BJ (cell line): ENCODE data around the gene PLCB2. TPM values are rescaled to one million over a fixed set of nuclear protein-coding genes. Genes with fewer than 3 reads are reported as not detected.

Experiments
- CTCF ChIA-PET: fragments of 350-600 bp; formaldehyde crosslinking; extraction: SDS; loops from one replicate; lab custom pipeline; 2021; ENCODE audit warnings: antibody characterized with exemption, inconsistent platforms; lab: Yijun Ruan, JAX
- POLR2A ChIA-PET: fragments of 300-600 bp; sonication (Branson Sonifier 250); formaldehyde crosslinking; extraction: SDS; loops from one replicate; lab custom pipeline; 2021; ENCODE audit warnings: antibody characterized with exemption; lab: Charles Lee
- DNase-seq: peaks from one replicate; pipeline ENCODE4 v3.0.0-alpha.2; 2011; ENCODE audit warnings: low read depth
- H3K27me3 ChIP-seq: 2 replicates; pipeline ENCODE4 v1.6.0; 2011; ENCODE audit warnings: low read length; ENCODE audit not compliant: control insufficient read depth, insufficient read depth
- H3K36me3 ChIP-seq: 2 replicates; pipeline ENCODE4 v1.5.1; 2011; ENCODE audit warnings: low read length; ENCODE audit not compliant: control insufficient read depth, insufficient read depth
- H3K4me3 ChIP-seq: 2 replicates; pipeline ENCODE4 v1.5.1; 2011; ENCODE audit warnings: low read depth, mild to moderate bottlenecking, control low read depth, low read length
- CTCF ChIP-seq: IDR thresholded peaks from 2 replicates; pipeline ENCODE4 v1.5.1; 2011; ENCODE audit warnings: low read depth, mild to moderate bottlenecking, control low read depth, inconsistent platforms, low read length, moderate library complexity; ENCODE audit not compliant: insufficient read depth
- polyA plus RNA-seq: library from polyadenylated mRNA; depleted of rRNA; stranded (reverse); fragments of >200 nt; gene quantifications from 2 replicates; pipeline ENCODE4 v1.2.3, GENCODE V29; 2011

PLCB2 gene
- polyA plus RNA-seq, 1 experiment = 0.47 TPM

GRCh38 chr15:40300367-40300766 is 7.4 kb downstream of the PLCB2 start:
- TF ChIP-seq CTCF = no peak
- DNase-seq = no peak
- Histone ChIP-seq H3K4me3 (no peak overlapping the region), H3K27me3 (peaks cover 24% of the 10 kb centered on the region), H3K36me3 (no peaks in the 10 kb centered on the region)
- ChIA-PET POLR2A (no interaction called here), CTCF (no interaction called here)

- Histone ChIP-seq H3K36me3 (no peaks in the 10 kb centered on the region), H3K27me3 (peaks cover 23% of the 10 kb centered on the region), H3K4me3 (no peak overlapping the region)
- TF ChIP-seq CTCF = no peak
- CTCF ChIA-PET = interaction anchor here (0.9 to 2.3 kb wide), 5 partner anchors 9 to 70 kb away, joined by 3 to 8 read pairs (median 5); partner anchors contain the start of gene PLCB2
- no peak for DNase-seq
- POLR2A ChIA-PET = no interaction called here
Observed at GRCh38 chr15:40298216-40298935, 9.4 kb downstream of the PLCB2 start.

GRCh38 chr15:40297356-40297755 is 10.4 kb downstream of the PLCB2 start:
- ChIA-PET POLR2A (no interaction called here), CTCF (interaction anchor here (1.2 to 2.3 kb wide), 5 partner anchors 10 to 23 kb away, joined by 3 to 8 read pairs (median 6); partner anchors contain the start of gene PLCB2)
- Histone ChIP-seq H3K27me3 (peaks cover 20% of the 10 kb centered on the region), H3K4me3 (no peak overlapping the region), H3K36me3 (no peaks in the 10 kb centered on the region)
- DNase-seq = no peak
- no peak for TF ChIP-seq CTCF

GRCh38 chr15:40296561-40297230 is 11.0 kb downstream of the PLCB2 start:
- CTCF ChIA-PET = interaction anchor here (1.8 kb wide), 1 partner anchor 22 kb away, joined by 6 read pairs; no protein-coding TSS in a partner anchor
- no peak for TF ChIP-seq CTCF
- no peak for DNase-seq
- Histone ChIP-seq H3K4me3 (no peak overlapping the region), H3K27me3 (peaks cover 21% of the 10 kb centered on the region), H3K36me3 (no peaks in the 10 kb centered on the region)
- POLR2A ChIA-PET = no interaction called here

- CTCF ChIA-PET = interaction anchor here (1.7 to 1.8 kb wide), 2 partner anchors 15 to 22 kb away, joined by 6 to 10 read pairs; no protein-coding TSS in a partner anchor
- TF ChIP-seq CTCF = no peak
- Histone ChIP-seq H3K4me3 (no peak overlapping the region), H3K36me3 (no peaks in the 10 kb centered on the region), H3K27me3 (peaks cover 21% of the 10 kb centered on the region)
- POLR2A ChIA-PET = no interaction called here
- DNase-seq = no peak
Observed at GRCh38 chr15:40295877-40296560, 11.7 kb downstream of the PLCB2 start.
